OCI-LY7 (cell line): Measurements from ENCODE around the gene MLKL. TPM values are rescaled to one million over a fixed set of nuclear protein-coding genes. Genes with fewer than 3 reads are reported as not detected.
A peak's percentile ranks its signal among the peaks of the same experiment; 100 is the strongest.
"Not testable (repeated sequence)": the region's sequence is repeated elsewhere in the genome, so short reads cannot be mapped to it uniquely, and the experiment has no call there.

ENCODE experiments used
- BruUV-seq: library from RNA; stranded (reverse); fragments of 400-500 nt; replicated peaks from 2 replicates; lab custom pipeline; 2021; lab: Mats Ljungman, UMichigan
- CTCF ChIA-PET: fragments of 300-600 bp; sonication (Branson Sonifier 250); formaldehyde crosslinking; loops from one replicate; lab custom pipeline; 2022; ENCODE audit warnings: antibody characterized with exemption; ENCODE audit not compliant: unreplicated experiment; lab: Charles Lee
- POLR2A ChIA-PET: fragments of 300-600 bp; sonication (Branson Sonifier 250); formaldehyde crosslinking; loops from one replicate; lab custom pipeline; 2022; ENCODE audit warnings: antibody characterized with exemption; lab: Charles Lee
- DNase-seq: peaks from one replicate; pipeline ENCODE4 v3.0.0-alpha.2; 2015; ENCODE audit warnings: low spot score
- H2AFZ ChIP-seq: fragments of 200-600 bp; sonication (generic), shearing (Covaris generic); 2 replicates; pipeline ENCODE4 v1.6.1; 2014; ENCODE audit warnings: mild to moderate bottlenecking, antibody characterized with exemption, low read length, moderate library complexity
- H3K27ac ChIP-seq: fragments of 200-600 bp; sonication (generic); 2 replicates; pipeline ENCODE4 v1.5.1; 2014; ENCODE audit warnings: mixed run types, low read depth, mild to moderate bottlenecking, moderate library complexity, low read length, inconsistent platforms; ENCODE audit not compliant: poor library complexity, severe bottlenecking
- H3K36me3 ChIP-seq: fragments of 200-600 bp; sonication (generic); 2 replicates; pipeline ENCODE4 v1.6.1; 2014; ENCODE audit warnings: mild to moderate bottlenecking, antibody characterized with exemption, low read length, moderate library complexity, mixed read lengths; ENCODE audit not compliant: insufficient read depth
- H3K4me1 ChIP-seq: fragments of 200-600 bp; sonication (generic); 2 replicates; pipeline ENCODE4 v1.5.1; 2014; ENCODE audit warnings: mild to moderate bottlenecking, low read length; ENCODE audit not compliant: insufficient read depth, poor library complexity, severe bottlenecking
- H3K4me2 ChIP-seq: fragments of 200-600 bp; sonication (generic); 2 replicates; pipeline ENCODE4 v1.6.1; 2014; ENCODE audit warnings: mild to moderate bottlenecking, low read length
- H3K4me3 ChIP-seq: fragments of 200-600 bp; sonication (generic); 2 replicates; pipeline ENCODE4 v1.5.1; 2014; ENCODE audit warnings: mild to moderate bottlenecking, low read depth, low read length; ENCODE audit not compliant: poor library complexity, severe bottlenecking
- H3K79me2 ChIP-seq: fragments of 200-600 bp; sonication (generic); 2 replicates; pipeline ENCODE4 v1.6.1; 2016; ENCODE audit warnings: low read depth, mild to moderate bottlenecking, low read length, moderate library complexity, mixed read lengths; ENCODE audit not compliant: insufficient read depth
- H3K9me2 ChIP-seq: fragments of 200-600 bp; sonication (generic); 2 replicates; pipeline ENCODE4 v1.6.1; 2016; ENCODE audit warnings: mild to moderate bottlenecking, low read length, mixed read lengths; ENCODE audit not compliant: insufficient read depth
- H3K9me3 ChIP-seq: fragments of 200-600 bp; sonication (generic); 2 replicates; pipeline ENCODE4 v1.6.1; 2014; ENCODE audit warnings: mild to moderate bottlenecking, mixed run types, low read length, mixed read lengths
- H4K20me1 ChIP-seq: fragments of 200-600 bp; sonication (generic); 2 replicates; pipeline ENCODE4 v1.6.1; 2014; ENCODE audit warnings: mild to moderate bottlenecking, antibody characterized with exemption, low read length, moderate library complexity, mixed read lengths; ENCODE audit not compliant: insufficient read depth
- CTCF ChIP-seq: fragments of 200-600 bp; sonication (generic); conservative IDR thresholded peaks from 2 replicates; pipeline ENCODE4 v1.5.1; 2014; ENCODE audit warnings: mild to moderate bottlenecking, antibody characterized with exemption, low read length, moderate library complexity, mixed read lengths
- EZH2phosphoT487 ChIP-seq: fragments of 200-600 bp; sonication (generic); IDR thresholded peaks from 2 replicates; pipeline ENCODE4 v1.6.1; 2018; ENCODE audit warnings: low read depth, borderline replicate concordance, mild to moderate bottlenecking, mixed run types, antibody characterized with exemption, low read length, moderate library complexity, mixed read lengths
- intact Hi-C: fragments of 100-400 bp; cut with micrococcal nuclease; formaldehyde crosslinking; loops from one replicate; pipeline ENCODE4 v1.10.0; 2022; ENCODE audit not compliant: unreplicated experiment
- total RNA-seq, 2 experiments: library from RNA; depleted of rRNA in 1 of 2; stranded (reverse); fragments of >200 nt in 1 of 2; shearing (Covaris generic) in 1 of 2; gene quantifications; 2 replicates each; pipeline ENCODE4 v1.2.3, GENCODE V29; 2014 to 2022

MLKL gene
- total RNA-seq, 2 experiments from 2014 or later, result 8.0 to 9.0 TPM

GRCh38 chr16:74659041-74659440 is 41.6 kb downstream of the MLKL start:
- Histone ChIP-seq H3K9me3 (no peaks in the 10 kb centered on the region), H3K4me1 (peaks cover 46% of the 10 kb centered on the region), H3K9me2 (no peaks in the 10 kb centered on the region), H3K4me2 (peak overlapping the region; percentile 11; the same call in 1 of the 2 replicates), H4K20me1 (peaks cover 71% of the 10 kb centered on the region), H2AFZ (no peak overlapping the region), H3K27ac (no peak overlapping the region), H3K4me3 (no peak overlapping the region), H3K36me3 (peaks cover 99% of the 10 kb centered on the region), H3K79me2 (peaks cover 100% of the 10 kb centered on the region)
- intact Hi-C loops, result no loop called here
- DNase-seq, result no peak
- TF ChIP-seq CTCF (no peak), EZH2phosphoT487 (no peak)
- no TSS peak for BruUV-seq
- CTCF ChIA-PET, result no interaction called here
- POLR2A ChIA-PET, result no interaction called here

GRCh38 chr16:74657870-74658642 is 42.6 kb downstream of the MLKL start:
- H3K36me3 ChIP-seq, result peaks cover 99% of the 10 kb centered on the region
- H3K9me2 ChIP-seq, result no peaks in the 10 kb centered on the region
- intact Hi-C loops, result no loop called here
- CTCF ChIA-PET, result no interaction called here
- H3K27ac ChIP-seq, result no peak overlapping the region
- no peak for DNase-seq
- H3K4me3 ChIP-seq, result no peak overlapping the region
- H3K79me2 ChIP-seq, result peaks cover 100% of the 10 kb centered on the region
- no TSS peak for BruUV-seq
- no peak overlapping the region for H2AFZ ChIP-seq
- peaks cover 66% of the 10 kb centered on the region for H4K20me1 ChIP-seq
- no peak for TF ChIP-seq CTCF
- TF ChIP-seq EZH2phosphoT487, result no peak
- H3K4me2 ChIP-seq, result peak overlapping the region; percentile 18
- POLR2A ChIA-PET, result interaction anchor here (0.6 to 1.9 kb wide), 4 partner anchors 12 to 360 kb away, joined by 3 to 10 read pairs (median 5); no protein-coding TSS in a partner anchor
- H3K9me3 ChIP-seq, result no peaks in the 10 kb centered on the region
- peaks cover 37% of the 10 kb centered on the region for H3K4me1 ChIP-seq

- H3K4me2 ChIP-seq, result no peak overlapping the region
- no peaks in the 10 kb centered on the region for H3K9me3 ChIP-seq
- TF ChIP-seq CTCF, result no peak
- no peak for TF ChIP-seq EZH2phosphoT487
- CTCF ChIA-PET, result no interaction called here
- POLR2A ChIA-PET, result interaction anchor here (0.6 kb wide), 2 partner anchors 21 to 295 kb away, joined by 3 read pairs; no protein-coding TSS in a partner anchor
- H3K79me2 ChIP-seq, result peaks cover 100% of the 10 kb centered on the region
- H3K4me1 ChIP-seq, result peaks cover 25% of the 10 kb centered on the region
- BruUV-seq, result no TSS peak
- no peaks in the 10 kb centered on the region for H3K9me2 ChIP-seq
- H3K4me3 ChIP-seq, result no peak overlapping the region
- no peak overlapping the region for H2AFZ ChIP-seq
- intact Hi-C loops, result no loop called here
- peaks cover 99% of the 10 kb centered on the region for H3K36me3 ChIP-seq
- H4K20me1 ChIP-seq, result peaks cover 66% of the 10 kb centered on the region
- DNase-seq, result no peak
- no peak overlapping the region for H3K27ac ChIP-seq
Measured at GRCh38 chr16:74654536-74655050, 46.1 kb downstream of the MLKL start.

- H3K4me3 ChIP-seq, BruUV-seq, H3K4me1 ChIP-seq, DNase-seq, H3K4me2 ChIP-seq, H3K27ac ChIP-seq, POLR2A ChIA-PET, intact Hi-C loops, H2AFZ ChIP-seq, CTCF ChIA-PET, H3K9me2 ChIP-seq, H3K9me3 ChIP-seq: not testable (repeated sequence)
- Histone ChIP-seq H4K20me1 (peaks cover 49% of the 10 kb centered on the region), H3K79me2 (peaks cover 95% of the 10 kb centered on the region), H3K36me3 (peaks cover 99% of the 10 kb centered on the region)
Measured at GRCh38 chr16:74652883-74653282, 47.8 kb downstream of the MLKL start.
